NCI-H345 treated with DMSO at 0.1 percent for 48 hours (cell line): ENCODE data around the gene HSPA1B.
"Not testable (repeated sequence)": the region's sequence is repeated elsewhere in the genome, so short reads cannot be mapped to it uniquely, and the experiment has no call there.

Source experiments
- DNase-seq: peaks from one replicate; lab custom pipeline; 2025; ENCODE audit not compliant: unreplicated experiment; lab: John Stamatoyannopoulos, UW

HSPA1B gene

DNA sequence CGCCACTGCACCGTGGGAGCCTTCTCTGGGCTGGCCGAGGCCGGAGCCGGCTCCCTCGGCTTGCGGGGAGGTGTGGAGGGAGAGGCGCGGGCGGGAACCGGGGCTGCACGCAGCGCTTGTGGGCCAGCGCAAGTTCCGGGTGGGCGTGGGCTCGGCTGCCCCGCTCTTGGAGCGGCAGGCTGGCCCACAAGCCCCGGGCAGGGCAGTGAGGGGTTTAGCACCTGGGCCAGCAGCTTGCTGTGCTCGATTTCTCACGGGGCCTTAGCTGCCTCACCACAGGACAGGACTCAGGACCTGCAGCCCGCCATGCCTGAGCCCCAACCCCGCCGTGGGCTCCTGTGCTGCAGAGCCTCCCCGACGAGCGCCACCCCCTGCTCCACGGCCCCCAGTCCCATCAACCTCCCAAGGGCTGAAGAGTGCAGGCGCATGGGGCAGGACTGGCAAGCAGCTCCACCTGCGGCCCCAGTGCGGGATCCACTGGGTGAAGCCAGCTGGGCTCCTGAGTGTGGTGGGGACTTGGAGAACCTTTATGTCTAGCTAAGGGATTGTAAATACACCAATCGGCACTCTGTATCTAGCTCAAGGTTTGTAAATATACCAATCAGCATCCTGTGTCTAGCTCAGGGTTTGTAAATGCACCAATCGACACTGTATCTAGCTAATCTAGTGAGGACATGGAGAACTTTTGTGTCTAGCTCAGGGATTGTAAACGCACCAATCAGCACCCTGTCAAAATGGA lies 24.6 kb downstream of the HSPA1B start:
- not testable (repeated sequence) for DNase-seq

- DNase-seq = not testable (repeated sequence)
These were observed 30.2 kb downstream of the HSPA1B start for GRCh38 chr6:31857774-31858173.

- DNase-seq = no peak
These were observed 31.2 kb downstream of the HSPA1B start for GRCh38 chr6:31858707-31859106.

DNA sequence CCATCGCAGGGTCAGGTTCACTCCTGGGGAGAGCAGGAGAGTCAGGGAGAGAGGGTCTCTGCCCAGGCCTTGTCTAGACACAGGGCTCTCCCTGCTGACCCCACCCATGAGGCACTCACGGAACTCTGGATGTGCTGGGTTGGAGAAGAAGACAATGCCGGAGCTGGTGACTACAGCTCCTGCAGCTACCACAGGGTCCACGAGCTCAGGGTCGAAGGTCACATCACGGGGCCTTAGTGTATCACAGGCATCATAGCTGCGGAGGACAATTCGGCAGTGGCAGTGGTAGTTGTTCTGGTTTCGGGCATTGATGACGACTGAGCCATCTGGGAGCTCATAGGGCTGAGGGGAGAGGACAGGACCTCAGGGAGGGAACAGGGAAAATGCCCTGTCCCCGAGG lies 32.4 kb downstream of the HSPA1B start:
- no peak for DNase-seq

- no peak for DNase-seq
These were observed 32.8 kb downstream of the HSPA1B start for GRCh38 chr6:31860349-31860748.

GRCh38 chr6:31861150-31861549 lies 33.6 kb downstream of the HSPA1B start:
- DNase-seq = no peak

DNA sequence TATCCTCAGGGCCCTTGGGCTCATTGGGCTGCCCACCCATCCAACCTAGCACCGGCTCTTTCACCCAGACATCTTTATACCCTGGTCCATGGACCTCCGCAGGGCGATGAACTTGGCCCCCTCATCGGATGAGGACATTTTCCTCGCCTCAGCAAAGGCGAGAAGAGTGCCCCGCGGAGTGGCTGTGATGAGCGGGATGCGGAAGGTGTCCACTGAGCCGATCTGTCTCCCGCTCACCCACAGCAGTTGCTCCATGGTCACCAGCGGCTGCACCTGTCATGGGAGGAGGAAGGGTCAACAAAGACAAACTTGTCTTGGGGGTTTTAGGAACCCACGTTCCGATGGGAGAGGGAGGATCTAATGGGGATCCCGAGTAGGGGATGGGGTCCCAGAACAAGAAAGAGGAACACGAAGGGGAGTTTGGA lies 34.4 kb downstream of the HSPA1B start:
- DNase-seq = no peak

DNA sequence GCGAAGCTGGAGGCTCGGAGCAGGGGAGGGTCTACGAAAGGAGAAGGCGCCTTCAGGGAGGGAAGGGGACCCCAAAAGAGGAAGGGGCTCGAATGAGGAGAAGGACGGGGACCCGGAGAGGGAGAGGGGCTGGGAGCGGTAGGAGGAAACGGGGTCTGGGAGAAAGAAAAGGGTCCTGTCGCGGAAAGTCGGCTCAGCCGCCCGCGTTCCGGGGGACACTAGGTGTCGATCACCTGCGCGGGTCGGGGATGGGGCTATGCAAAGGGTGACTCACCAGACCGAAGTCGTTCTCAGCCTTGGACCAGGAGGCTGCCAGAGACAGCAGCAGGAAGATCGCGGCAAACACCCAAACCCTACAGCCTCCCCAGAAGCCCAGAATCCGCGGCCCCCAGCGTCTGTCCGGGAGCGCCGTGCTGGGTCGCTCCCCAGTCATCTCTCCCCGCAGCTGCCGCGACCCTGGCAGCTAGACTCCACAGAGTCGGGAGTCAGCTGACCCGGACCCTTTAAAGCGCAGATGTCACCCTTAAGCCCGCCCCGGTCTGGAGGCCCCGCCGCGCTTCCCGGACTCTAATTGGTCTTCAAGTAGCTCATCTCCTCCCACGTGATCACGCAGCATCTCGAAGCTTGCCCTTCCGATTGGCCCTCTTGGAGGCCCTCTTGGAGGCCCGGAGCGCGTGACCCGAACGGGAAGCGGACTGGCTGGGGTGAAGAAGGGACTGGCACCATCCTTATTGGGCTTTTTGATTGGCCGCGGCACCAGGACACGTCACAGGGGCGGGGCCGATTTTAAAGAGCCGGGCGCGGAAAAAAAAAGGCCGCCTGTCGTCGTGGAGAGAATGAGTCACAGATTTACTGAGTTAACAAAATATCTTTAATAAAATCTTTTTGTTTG lies 35.1 kb downstream of the HSPA1B start, which contains the start of gene NEU1:
Gene NEU1 (minus strand): TSS at position 478 of the 892 bp plus-strand sequence. CDS start 45 bp downstream, at position 433.
- peak; percentile 99 for DNase-seq

DNA sequence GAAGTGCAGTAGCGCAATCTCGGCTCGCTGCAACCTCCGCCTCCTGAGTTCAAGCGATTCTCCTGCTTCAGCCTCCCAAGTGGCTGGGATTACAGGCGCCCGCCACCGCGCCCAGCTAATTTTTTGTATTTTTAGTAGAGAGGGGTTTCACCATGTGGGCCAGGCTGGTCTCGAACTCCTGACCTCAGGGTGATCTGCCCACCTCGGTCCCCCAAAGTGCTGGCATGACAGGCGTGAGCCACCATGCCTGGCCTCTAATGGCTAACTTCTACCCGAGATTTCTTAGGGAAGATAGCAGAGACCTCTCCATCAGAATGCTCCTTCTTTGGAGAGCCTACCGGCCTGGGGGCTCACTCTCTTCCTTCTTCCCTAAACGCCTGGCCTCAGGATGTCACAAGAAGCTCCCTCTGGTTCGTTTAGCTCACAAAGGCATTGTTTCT lies 36.6 kb downstream of the HSPA1B start:
- not testable (repeated sequence) for DNase-seq

DNA sequence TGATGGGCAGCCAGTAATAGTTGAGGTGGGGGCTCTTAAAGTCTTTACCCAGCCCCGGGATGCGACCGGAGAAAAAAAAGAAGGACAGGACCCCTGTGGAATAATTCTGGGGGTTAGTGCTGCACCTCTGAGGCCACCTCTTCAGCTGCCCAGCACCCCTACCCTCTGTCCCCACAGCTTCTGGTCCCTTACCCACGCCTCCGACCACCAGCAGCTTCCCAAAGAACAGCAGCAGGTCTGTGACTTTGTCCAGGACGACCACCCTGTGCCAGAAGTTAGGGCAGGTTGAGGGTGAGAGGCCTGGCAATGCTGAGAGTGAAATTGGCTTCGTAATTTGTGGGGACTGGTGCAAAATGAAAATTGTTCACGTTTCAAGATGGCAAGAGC lies 37.3 kb downstream of the HSPA1B start:
- no peak for DNase-seq

GRCh38 chr6:31865205-31866118 lies 37.9 kb downstream of the HSPA1B start:
- no peak for DNase-seq

- not testable (repeated sequence) for DNase-seq
These were observed 41.1 kb downstream of the HSPA1B start for GRCh38 chr6:31868658-31868971.

DNA sequence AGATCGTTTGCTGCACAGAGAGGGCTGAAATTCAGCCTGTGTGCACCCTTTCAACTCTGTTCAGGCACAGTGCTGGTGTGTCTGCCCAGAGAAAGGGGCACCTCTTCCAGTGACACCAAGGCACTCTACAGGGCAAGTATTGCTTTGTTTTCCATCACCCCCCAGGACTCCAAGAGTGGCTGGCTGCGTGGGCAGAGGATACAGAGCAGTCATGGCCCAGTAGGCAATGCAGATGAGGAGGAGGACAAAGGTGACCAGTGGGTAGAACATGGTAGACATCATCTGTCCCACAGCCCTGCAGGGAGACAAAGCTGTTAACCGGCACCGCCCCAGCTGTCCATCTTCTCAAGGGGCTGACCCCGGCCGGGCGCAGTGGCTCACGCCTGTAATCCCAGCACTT lies 41.8 kb downstream of the HSPA1B start:
- no peak for DNase-seq

DNA sequence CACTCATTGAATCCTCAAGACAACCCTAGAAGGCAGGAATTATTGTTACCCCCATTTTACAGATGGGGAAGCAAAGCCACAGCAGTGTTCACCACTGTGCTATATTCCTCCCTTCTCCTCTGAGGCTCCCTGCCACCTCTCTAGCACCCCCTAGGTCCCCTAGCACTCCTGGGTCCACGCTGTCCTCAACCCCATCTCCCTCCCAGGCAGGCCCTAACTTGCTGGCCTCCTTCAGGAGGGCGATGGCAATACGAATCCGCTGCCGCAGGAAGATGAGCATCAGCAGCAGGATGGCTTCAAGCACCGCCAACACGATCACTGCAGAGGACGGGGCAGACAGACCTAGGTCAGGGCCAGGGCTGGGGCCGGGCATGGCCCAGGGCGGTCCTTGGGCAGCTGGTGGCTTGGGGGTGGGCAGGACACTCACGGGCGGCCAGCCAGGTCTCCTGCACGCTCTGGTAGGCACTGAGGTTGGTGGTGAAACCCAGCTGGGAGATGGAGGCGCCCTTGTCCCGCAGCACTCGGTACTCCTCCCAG lies 42.9 kb downstream of the HSPA1B start:
- DNase-seq = no peak

- DNase-seq = no peak
These were observed 43.6 kb downstream of the HSPA1B start for GRCh38 chr6:31871046-31871659.

GRCh38 chr6:31874084-31874670 lies 46.6 kb downstream of the HSPA1B start:
- DNase-seq = no peak

GRCh38 chr6:31874836-31875572 lies 47.5 kb downstream of the HSPA1B start:
- DNase-seq = no peak

DNA sequence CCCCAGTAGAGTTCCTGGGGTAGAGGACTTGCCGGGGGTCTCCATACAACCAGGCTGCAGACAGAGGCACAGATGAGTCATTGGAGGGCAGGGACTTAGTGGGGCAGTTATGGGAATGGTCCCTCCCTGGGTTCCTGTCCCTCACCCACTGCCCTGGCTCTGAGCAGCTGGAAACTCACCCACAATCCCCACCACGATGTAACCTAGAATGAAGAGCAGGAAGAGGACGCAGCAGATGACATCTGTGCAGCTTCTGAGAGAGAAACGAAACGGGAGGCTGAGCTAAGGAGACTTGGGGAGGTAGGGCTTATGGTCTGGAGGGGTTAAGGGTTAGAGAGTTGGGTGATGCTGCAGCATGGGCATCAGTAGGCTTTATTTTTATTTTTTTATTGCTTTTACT lies 48.3 kb downstream of the HSPA1B start:
- DNase-seq = no peak

DNA sequence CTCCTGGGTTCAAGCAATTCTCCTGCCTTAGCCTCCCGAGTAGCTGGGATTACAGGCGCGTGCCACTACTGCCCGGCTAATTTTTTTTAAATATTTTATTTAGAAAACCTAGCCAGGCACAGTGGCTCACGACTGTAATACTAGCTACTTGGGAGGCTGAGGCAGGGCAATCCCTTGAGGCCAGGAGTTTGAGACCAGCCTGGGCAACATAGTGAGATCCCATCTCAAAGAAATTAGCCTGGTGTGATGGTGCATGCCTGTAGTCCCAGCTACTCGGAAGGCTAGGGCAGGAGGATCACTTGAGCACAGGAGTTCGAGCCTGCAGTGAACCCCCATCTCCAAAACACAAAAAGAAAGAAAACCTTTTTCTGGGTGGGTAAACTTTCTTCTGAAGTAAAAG lies 48.8 kb downstream of the HSPA1B start:
- DNase-seq = no peak
